GM19328 (cell line): ENCODE data around the gene SASH1.

Source experiments
- ATAC-seq: cut with Tn5 transposase; IDR thresholded peaks from one replicate; pipeline ENCODE4 v1.9.1; 2021; ENCODE audit warnings: mild to moderate bottlenecking, moderate library complexity; ENCODE audit not compliant: unreplicated experiment

SASH1 gene

GRCh38 chr6:148398244-148398643 lies 55.6 kb downstream of the SASH1 start:
- ATAC-seq, result no peak

- ATAC-seq, result no peak
These were observed 56.0 kb downstream of the SASH1 start for GRCh38 chr6:148398678-148399077.

GRCh38 chr6:148401571-148401970 lies 58.9 kb downstream of the SASH1 start:
- no peak for ATAC-seq

- no peak for ATAC-seq
These were observed 61.9 kb downstream of the SASH1 start for GRCh38 chr6:148404456-148405054.

GRCh38 chr6:148405894-148406293 lies 63.3 kb downstream of the SASH1 start:
- no peak for ATAC-seq

- no peak for ATAC-seq
These were observed 64.1 kb downstream of the SASH1 start for GRCh38 chr6:148406579-148407371.

GRCh38 chr6:148407372-148407771 lies 64.7 kb downstream of the SASH1 start:
- ATAC-seq, result no peak

GRCh38 chr6:148413321-148414091 lies 70.9 kb downstream of the SASH1 start:
- ATAC-seq, result no peak

GRCh38 chr6:148414092-148414489 lies 71.5 kb downstream of the SASH1 start:
- no peak for ATAC-seq

GRCh38 chr6:148414836-148415235 lies 72.2 kb downstream of the SASH1 start:
- ATAC-seq, result no peak

- no peak for ATAC-seq
These were observed 73.0 kb downstream of the SASH1 start for GRCh38 chr6:148415511-148416260.

- ATAC-seq, result no peak
These were observed 73.8 kb downstream of the SASH1 start for GRCh38 chr6:148416330-148416965.

- ATAC-seq, result no peak
These were observed 74.4 kb downstream of the SASH1 start for GRCh38 chr6:148417045-148417444.

GRCh38 chr6:148419430-148419829 lies 76.8 kb downstream of the SASH1 start:
- ATAC-seq, result no peak

- ATAC-seq, result no peak
These were observed 79.4 kb downstream of the SASH1 start for GRCh38 chr6:148422085-148422484.

GRCh38 chr6:148423133-148423532 lies 80.5 kb downstream of the SASH1 start:
- ATAC-seq, result no peak

GRCh38 chr6:148423601-148424270 lies 81.1 kb downstream of the SASH1 start:
- ATAC-seq, result no peak

- ATAC-seq, result no peak
These were observed 82.8 kb downstream of the SASH1 start for GRCh38 chr6:148425443-148425842.

GRCh38 chr6:148426317-148426977 lies 83.8 kb downstream of the SASH1 start:
- ATAC-seq, result no peak

- no peak for ATAC-seq
These were observed 84.7 kb downstream of the SASH1 start for GRCh38 chr6:148427333-148427732.
